Mesenteric fat pad (tissue), 1 donor: Measurements from ENCODE around the gene MARCHF6. TPM values are rescaled to one million over a fixed set of nuclear protein-coding genes. Genes with fewer than 3 reads are reported as not detected.
"Not testable (repeated sequence)": the region's sequence is repeated elsewhere in the genome, so short reads cannot be mapped to it uniquely, and the experiment has no call there.

ENCODE experiments used
- DNase-seq: peaks from one replicate; pipeline ENCODE4 v3.0.0-alpha.2; 2020; ENCODE audit warnings: low spot score
- total RNA-seq: library from RNA; stranded (reverse); fragmentation: NEBNext Ultra II Directional; extraction: Animal tissue kit (Norgen Biotek cat#: 25700); gene quantifications from one replicate; pipeline ENCODE4 v1.2.1, GENCODE V29; 2021
- donor health status: DM: yes; HTN: yes; CAD: no.

The MARCHF6 gene
- total RNA-seq, 1 donor from 2014 or later = 131 TPM

DNA sequence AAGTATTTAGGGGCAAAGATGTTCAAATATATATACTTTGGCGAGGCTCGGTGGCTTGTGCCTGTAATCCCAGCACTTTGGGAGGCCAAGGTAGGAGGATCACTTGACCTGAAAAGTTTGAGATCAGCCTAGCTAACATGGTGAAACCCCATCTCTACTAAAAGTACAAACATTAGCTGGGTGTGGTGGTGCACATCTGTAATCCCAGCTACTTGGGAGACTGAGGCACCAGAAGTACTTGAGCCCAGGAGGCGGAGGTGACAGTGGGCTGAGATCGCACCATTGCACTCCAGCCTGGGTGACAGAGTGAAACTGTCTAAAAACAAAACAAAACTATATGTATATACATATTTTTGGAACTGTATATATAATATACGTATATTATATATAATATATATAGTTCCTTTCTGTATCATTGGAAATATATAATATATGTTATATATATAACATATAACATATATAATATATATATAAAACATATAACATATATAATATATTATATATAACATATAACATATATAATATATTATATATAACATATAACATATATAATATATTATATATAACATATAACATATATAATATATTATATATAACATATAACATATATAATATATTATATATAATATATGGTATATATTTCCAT is 8.9 kb upstream of the MARCHF6 start:
- not testable (repeated sequence) for DNase-seq

DNA sequence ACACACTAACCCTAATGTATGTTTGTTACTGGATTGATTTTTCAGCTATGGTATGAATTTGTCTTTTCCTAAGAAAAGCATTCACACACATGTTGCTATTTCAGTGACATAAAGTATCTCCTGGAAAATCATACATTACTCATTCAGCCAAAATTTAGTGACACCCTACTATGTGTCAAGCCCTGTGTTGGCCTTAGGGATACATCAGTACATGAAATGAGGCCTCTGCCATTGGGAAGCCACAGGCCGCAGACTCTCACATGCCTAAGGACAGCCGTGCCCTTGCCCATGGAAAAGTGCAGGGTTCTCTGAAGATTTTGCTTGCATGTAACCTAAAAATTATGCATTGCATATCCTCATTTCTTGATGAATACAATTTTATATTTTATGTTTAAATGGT is 5.2 kb upstream of the MARCHF6 start:
- no peak for DNase-seq

DNA sequence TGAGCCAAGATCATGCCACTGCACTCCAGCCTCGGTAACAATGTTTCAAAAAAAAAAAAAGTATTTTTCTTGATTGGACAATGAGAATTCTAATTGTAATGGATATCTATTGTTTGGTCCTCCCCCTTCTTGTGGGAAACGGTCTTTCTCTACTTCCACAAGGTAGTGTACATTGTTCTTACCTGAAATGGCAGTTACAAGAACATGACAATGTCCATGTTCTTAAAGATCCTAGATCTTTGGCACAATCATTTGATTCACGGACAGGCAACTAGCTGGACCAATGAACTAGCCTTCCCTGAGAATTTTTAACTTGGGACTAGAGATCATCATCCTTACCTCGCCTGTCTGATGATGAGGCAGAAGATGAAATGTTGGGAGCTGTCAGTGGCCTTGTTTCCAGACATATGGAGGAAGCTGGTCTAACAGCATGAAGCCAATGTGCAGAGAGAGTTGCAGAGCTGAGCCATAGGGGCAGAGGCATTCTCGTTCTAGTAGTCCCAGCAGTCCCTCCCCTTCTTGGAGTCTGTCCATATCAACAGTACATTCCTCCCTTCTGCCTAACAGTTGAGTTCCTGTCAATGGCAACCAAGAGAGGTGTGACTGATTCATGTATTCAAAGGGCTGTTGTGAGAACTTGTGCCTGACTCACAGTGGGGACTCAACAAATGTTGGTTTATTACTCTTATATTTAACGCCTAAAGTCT is 2.1 kb upstream of the MARCHF6 start:
- no peak for DNase-seq

DNA sequence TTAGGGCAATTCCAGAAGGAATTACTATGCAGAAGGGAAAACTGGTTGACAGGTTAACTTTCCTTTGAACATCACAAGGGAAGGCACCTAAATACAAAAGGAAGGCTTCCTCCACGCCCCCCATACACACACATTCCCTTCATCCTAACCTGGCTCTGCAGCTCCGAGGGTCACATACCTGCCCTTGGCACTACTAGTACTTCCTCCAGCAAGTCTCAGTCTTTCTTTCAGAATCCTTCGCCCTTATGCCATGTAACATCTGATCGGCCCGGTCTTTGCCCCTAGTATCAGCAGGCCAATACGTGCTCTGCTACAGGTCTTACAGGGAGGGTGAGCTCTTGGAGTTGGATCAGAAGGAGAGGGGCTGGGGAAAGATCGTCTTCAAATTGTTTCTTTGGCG is 1.6 kb upstream of the MARCHF6 start:
- DNase-seq = no peak

DNA sequence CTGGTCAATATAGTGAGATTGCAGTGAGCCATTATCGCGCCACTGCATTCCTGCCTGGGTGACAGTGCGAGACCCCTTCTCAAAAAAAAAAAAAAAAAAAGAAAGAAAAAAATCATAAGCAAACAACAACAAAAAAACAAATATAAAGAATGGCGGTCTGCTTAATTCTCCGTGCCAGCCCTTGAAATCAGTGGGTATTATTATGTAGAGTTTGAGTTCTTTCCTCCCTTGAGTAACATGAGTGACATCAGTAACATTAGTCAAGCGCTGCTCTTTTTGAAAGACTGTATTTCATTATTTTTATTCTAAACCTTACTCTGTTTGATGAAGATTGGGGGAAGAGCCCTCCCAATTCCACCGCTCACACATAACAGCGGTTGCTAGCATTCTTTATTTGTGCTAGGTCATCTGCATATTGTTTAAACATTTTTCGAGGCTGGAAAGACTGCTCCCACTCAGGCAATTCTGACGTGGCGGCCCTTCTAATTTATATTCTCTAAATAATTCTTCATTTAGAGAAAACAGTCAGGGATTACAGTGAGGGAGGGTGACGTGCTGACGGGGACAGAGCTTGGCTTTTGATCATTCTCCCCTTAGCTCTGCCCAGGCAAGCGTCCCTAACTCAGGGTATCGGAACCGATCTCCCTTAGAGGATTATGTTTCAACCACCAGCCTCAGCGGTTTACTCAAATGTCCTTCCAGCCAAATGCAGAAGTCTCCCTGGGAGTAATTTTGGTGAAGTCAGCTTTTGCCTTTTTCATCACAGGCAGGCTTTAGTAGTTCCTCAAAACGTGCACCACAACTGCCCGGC is 860 bp upstream of the MARCHF6 start:
- no peak for DNase-seq

DNA sequence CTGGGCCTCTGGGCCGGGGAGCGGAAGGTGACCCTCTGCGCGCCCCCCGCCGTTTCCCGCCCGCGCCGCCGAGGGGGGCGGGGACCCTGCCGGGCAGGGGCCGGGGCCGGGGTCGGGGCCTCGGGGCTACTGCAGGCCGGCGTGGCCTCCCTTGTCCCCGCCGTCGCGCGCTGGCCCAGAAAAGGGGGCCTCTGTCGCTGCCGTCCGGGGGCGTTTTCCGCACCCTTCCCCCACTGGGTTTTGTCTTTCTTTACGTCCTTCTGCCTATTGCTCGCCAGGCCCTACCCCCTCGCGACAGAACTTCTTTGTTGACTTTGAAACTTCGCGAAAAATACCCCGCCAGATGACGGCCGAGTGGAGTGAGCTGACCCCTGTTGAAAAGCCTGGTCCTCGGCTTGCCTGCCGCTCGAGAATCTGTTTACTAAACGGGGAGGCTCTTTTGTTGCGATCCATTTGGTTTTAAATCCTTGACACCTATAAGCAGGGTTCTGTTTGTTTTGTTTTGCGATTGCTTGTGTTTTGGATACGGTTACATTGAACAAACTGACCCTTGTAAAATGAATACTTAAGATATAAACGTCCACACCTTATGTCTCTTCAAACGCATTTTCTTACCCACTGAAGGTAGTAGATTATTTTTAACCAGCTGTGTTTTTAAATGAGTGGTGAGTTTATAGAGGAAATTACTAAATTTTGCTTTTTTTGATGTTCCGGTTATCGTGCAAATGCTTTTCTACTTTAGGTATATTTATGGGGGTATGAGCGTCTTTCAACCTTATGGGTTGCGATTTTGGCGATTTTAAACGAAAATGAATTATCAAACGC is 765 bp downstream of the MARCHF6 start:
- no peak for DNase-seq

DNA sequence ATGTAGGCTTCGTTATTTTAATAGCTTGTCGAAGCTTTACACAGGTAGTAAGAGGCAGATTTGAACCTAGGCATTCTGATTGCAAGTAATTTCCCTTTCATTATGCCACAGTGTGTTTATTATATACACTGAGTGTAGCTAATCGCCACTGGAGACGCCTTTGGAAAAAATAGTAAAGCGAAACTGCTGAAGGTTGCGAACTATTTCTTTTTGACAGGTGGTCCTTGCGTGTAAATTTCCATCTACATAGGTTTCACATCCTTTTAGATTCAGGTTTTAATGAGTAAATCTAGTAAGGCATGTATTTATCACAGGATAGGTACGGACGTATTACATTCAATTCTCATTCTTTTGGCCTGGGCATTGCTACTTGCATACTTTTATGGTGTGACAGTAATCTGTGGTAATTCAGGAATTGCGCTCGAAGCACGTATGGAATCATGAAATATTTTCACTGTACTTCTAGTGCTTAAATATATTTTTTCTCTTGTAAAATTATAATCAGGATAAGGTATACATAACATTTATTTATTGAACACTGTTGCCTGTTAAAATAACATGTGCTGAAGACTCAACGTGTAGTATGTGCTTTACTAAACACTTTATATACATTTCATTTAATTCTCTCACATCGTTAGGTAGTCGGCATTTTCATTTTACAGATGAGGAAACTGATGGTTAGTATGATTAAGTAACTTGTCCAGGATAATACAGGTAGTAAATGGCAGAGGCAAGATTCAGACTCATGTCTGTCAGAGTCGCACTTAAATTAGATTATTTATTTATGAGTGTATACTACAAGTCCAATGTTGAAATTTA is 1.8 kb downstream of the MARCHF6 start:
- DNase-seq = no peak

DNA sequence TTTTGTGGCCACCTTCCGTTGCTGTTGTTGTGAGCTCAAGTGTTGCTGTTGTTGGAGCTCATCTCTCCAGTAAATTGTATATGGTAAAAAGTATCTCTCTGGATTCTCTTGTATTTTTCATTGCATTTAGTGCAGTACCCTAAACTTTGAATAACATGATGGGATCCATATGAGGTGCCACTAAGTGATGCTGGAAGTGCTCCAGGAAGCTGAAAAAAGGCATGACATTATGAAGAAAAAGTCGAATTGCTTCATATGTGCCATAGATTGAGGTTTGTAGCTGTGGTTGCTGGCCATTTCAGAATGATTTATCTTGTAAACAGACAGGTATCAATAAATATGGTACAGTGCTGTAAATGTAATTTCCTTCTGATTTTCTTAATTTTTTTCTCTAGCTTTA is 5.5 kb downstream of the MARCHF6 start:
- DNase-seq = no peak

DNA sequence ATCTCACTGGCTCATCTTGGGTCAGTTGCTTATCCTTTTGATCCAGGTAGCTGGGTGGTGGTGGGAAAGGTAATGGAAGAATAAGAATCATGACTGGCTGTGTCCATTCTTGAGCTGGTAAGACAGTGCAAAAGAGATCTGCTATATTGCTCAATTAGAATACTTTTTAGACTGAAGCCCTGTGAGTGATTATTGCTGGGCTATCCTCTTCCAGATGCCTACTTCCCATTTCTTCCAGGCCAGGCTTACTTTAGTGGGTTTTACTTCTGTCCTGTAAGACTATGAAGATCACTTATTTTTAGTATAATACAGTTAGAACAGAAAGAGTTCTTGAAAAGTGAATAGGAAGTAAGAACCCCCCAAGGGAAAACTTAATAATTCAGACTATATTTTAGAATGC is 7.2 kb downstream of the MARCHF6 start:
- no peak for DNase-seq

DNA sequence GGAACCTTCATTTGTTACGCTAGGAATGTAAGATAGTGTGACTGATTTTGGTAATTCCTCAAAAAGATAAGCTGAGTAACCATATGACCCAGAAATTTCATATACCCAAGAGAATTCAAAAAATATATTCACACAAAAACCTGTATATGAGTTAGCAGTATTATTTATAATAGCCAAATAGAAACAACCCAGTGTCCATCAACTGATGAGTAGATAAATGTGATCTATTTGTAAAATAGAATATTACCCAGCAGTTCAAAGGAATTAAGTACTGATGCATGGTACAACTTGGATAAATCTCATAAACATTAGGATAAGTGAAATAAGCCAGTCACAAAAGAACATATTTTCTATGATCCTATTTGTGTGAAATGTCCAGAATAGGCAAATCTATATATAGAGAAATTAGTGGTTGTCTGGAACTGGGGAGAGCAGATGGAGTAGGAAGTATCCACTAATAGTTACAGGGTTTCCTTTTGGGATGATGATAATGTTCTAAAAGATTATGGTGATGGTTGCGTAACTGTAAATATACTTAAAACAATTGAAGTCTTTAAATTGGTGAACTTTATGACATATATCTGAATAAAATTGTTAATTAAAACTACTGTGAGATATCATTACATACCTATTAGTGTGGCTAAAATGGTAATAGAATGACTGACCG is 10.2 kb downstream of the MARCHF6 start:
- DNase-seq = no peak

DNA sequence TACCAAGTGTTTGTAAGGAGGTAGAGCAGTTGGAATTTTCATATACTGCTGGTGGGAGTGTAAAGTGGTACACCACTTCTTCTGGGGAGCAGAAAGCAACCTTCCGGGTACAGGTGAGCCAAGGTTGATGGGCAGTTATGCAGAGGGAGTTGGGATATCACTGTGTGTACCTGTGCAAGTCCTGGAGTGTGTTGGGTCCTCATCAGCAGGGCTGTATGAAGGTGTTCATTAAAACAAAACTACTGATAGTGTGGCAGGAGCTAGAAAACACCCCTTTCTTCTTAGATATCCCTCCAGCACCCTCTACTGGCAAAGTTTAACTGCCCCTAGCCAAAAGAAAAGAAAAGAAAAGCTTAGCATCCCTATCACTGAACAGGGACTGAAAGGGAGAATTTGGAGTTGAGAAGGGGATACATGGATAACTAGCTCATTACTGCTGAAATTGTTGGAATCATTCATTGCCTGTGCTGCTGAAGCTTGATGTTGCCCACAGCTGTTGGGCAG is 10.7 kb downstream of the MARCHF6 start:
- DNase-seq = no peak

DNA sequence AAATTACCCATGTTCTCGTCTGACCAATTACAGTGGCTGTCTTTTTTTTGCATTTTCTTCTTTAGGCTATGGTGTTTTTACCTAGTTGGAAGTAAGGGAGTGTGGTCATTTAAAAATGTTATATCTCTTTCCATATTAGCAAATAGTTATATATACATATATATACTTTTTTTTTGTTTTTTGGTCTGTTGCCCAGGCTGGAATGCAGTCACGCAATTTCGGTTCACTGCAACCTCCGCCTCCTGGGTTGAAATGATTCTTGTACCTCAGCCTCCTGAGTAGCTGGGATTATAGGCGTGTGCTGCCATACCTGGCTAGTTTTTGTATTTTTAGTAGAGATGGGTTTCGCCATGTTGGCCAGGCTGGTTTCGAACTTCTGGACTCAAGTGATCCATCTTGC is 12.3 kb downstream of the MARCHF6 start:
- no peak for DNase-seq

DNA sequence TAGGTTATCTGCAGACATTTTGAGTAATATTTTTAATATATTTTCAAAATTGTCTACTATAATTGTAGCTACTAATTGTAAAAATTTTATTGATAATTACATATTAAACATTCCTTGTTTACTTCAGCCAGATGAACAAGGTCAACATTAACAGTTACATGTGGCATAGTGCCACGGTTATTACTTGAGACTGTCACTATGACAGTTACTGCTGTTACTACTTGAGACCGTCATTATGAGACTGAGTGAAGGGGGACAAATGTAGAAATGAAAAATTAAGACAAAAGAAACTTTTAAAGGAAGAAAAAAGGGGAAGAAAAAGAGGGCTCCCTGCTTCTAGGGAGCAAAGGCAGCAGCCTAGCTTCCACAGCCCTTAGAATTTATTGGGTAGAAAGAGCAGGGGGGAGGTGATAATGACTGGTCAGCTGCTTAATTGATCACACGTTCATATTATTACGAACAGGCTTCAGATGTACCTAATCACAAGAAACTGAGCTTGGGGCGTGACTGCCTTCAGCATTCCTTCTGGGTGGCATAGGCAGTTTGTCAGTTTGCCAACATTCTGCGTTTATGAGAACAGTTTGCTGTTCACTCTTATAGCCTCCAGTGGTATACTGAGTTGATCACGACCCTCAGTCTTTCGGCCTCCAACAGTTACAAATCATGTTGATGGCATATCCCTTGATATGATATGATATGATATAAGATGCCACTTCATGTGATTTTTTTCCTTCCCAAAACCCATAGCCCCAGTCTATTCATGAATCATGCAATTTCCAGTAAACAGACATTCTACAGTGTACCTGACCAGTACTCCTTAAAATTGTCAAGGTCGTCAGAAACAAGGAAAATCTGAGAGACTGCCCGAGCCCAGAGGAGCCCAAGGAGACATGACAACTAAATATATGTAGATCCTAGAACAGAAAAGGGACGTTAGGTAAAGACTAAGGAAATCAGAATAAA is 13.1 kb downstream of the MARCHF6 start:
- no peak for DNase-seq

DNA sequence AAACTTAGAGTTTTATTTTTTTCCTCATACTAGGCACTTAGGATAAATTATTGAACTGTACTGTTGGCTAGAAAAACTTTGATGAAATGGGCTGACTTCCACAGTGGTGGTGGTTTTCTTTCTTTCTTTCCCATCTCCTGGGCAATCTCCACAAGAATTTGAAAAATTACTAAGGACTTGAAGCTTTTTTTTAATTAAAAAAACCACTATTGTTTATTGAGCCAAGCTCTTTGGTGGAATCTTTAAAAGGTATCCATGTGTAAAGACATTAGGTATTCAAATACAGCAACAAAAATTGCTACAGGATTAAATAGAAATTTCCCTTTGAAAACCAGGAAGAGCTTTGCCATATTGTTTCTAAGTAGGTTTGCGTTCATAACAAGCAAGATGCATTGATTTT is 14.1 kb downstream of the MARCHF6 start:
- no peak for DNase-seq

DNA sequence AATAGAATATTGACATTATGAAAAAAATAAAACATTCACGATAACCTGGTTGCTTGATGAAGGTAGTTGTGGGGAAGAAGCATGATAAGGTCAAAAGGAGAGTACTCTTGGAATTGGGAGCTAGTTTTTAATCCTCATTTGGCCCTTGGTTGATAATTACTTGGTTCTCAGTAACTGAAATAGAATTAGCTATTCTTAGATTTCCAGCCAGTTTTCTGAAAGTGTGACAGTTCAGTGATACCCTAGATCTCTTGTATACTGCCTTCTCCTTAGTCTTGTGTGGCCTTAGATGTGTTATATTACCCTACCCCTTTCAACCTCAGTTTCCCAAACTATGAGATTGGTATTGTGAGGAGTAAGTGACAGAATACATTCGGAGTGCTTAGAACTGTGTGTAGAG is 17.4 kb downstream of the MARCHF6 start:
- DNase-seq = no peak

DNA sequence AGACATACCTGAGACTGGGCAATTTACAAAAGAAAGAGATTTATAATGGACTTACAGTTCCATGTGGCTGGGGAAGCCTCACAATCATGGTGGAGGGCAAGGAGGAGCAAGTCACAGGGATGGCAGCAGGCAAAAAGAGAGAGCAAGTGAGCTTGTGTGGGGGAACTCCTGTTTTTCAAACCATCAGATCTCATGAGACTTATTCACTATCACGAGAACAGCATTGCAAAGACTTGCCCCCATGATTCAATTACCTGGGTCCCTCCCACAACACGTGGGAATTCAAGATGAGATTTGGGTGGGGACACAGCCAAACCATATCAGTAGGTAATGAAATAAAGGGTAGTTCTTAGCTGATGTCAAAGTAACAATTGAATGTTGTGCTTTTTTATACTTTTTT is 17.9 kb downstream of the MARCHF6 start:
- not testable (repeated sequence) for DNase-seq

DNA sequence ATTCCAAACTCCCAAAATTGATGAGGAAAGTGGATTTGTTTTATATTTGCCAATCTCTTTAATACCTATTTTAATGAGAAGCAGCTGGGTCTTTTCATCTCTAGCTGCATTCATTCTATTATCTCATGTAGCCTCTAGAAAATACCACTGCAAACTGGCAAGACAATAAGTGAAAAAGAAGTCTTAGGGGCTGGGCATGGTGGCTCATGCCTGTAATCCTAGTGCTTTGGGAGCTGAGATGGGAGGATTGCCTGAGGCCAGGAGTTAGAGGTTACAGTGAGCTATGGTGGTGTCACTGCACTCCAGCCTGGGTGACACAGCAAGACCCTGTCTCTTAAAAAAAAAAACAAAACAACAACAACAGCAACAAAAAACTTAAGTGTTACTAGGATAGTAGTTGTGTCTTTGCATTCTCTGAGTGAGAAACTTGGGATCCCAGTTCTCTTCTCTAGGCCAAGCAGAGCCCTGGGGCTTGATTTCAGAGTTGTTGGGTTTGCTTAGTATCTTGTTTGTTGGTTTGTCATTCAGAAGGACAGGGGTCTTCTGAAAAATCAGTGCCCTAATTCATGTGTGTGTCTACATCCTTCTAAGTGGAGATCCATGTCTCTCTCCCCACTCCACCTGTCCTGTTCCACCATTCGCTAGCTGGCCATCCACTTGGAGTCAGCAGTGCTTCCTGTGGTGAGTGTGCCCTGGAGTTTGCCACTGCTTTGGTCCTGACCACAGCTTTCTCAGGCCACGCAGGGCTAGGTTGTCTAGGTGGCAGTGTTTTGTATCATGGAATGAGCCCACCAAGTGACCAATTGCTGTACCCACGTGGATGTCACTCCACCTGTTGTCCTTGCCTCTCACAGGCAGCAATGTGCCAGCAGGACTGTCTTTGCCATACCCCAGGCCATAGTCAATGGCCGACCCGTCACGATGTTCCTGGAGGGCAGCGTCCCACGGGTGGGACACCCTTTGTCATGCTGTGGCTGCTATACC is 19.5 kb downstream of the MARCHF6 start:
- no peak for DNase-seq
